K562 (cell line): ENCODE measurements around the gene XAB2. TPM values are rescaled to one million over a fixed set of nuclear protein-coding genes. Genes with fewer than 3 reads are reported as not detected.
A peak's percentile ranks its signal among the peaks of the same experiment; 100 is the strongest.

Experiments
- ATAC-seq: fragments of 200-7000 bp; cut with Tn5 transposase; 3 replicates; pipeline ENCODE4 v1.9.1; 2020; ENCODE audit warnings: moderate library complexity
- BruUV-seq: library from RNA; stranded (reverse); fragments of 400-500 nt; replicated peaks from 2 replicates; lab custom pipeline; 2021; lab: Mats Ljungman, UMichigan
- CTCF ChIA-PET: fragments of 300-600 bp; formaldehyde crosslinking; extraction: SDS; loops from one replicate; lab custom pipeline; 2021; ENCODE audit warnings: low intra/inter-chr PET ratio; lab: Yijun Ruan, JAX
- POLR2A ChIA-PET: fragments of 300-600, 350-650 bp; sonication (Branson Sonifier 250); formaldehyde crosslinking; extraction: SDS; loops from one replicate; lab custom pipeline; 2021; ENCODE audit warnings: antibody characterized with exemption, inconsistent platforms; lab: Yijun Ruan, JAX
- DNase-seq, 4 experiments: peaks; one replicate each; pipeline versions ENCODE4 v3.0.0 to v3.0.0-alpha.2; 2011 to 2018; ENCODE audit warnings: low spot score in 3 of 4, mixed read lengths in 3 of 4; ENCODE audit errors: extremely low read depth in 1 of 4
- FAIRE-seq: peaks from 2 replicates; lab custom pipeline; 2011; peaks lifted over from hg19 to GRCh38; lab: Jason Lieb, UNC
- H2AFZ ChIP-seq: 2 replicates; pipeline ENCODE4 v1.6.0; 2011; ENCODE audit warnings: low read depth, low read length, control low read depth, inconsistent platforms
- H3K27ac ChIP-seq: fragments of 200-600 bp; 3 replicates; pipeline ENCODE4 v1.8.0; 2011; ENCODE audit warnings: low read depth, mild to moderate bottlenecking, control low read depth, inconsistent platforms, low read length, moderate library complexity, mixed read lengths; ENCODE audit errors: extremely low read depth
- H3K27me3 ChIP-seq, 2 experiments: fragments of 300-600 bp in 1 of 2; 2 replicates in 1 of 2; 3 replicates in 1 of 2; pipeline versions ENCODE4 v1.6.0 to v1.8.0; 2011; ENCODE audit warnings: inconsistent platforms in 2 of 2, low read length in 2 of 2, mild to moderate bottlenecking in 1 of 2, mixed read lengths in 1 of 2, moderate library complexity in 1 of 2; ENCODE audit not compliant: control insufficient read depth in 2 of 2, insufficient read depth in 2 of 2
- H3K36me3 ChIP-seq: fragments of 300-600 bp; 3 replicates; pipeline ENCODE4 v1.8.0; 2011; ENCODE audit warnings: mild to moderate bottlenecking, low read length, inconsistent platforms; ENCODE audit not compliant: control insufficient read depth, insufficient read depth
- H3K4me1 ChIP-seq, 2 experiments: fragments of 200-600 bp in 1 of 2; replicated peaks in 1 of 2; 2 replicates in 1 of 2; 3 replicates in 1 of 2; pipeline versions ENCODE4 v1.5.1 to v1.8.0; 2011; ENCODE audit warnings: inconsistent platforms in 2 of 2, low read length in 2 of 2, mild to moderate bottlenecking in 1 of 2, mixed read lengths in 1 of 2, moderate library complexity in 1 of 2; ENCODE audit not compliant: control insufficient read depth in 2 of 2, insufficient read depth in 2 of 2
- H3K4me2 ChIP-seq: 2 replicates; pipeline ENCODE4 v1.6.1; 2011; ENCODE audit warnings: low read length, control low read depth, inconsistent platforms, mixed read lengths; ENCODE audit not compliant: insufficient read depth
- H3K4me3 ChIP-seq: fragments of 200-600 bp; sonication (generic), shearing (Covaris generic); 2 replicates; pipeline ENCODE4 v1.5.1; 2016; ENCODE audit warnings: control low read depth, inconsistent platforms
- H3K79me2 ChIP-seq: fragments of 200-600 bp; 3 replicates; pipeline ENCODE4 v1.8.0; 2011; ENCODE audit warnings: low read length, inconsistent platforms; ENCODE audit not compliant: control insufficient read depth, insufficient read depth
- H3K9ac ChIP-seq, 2 experiments: 2 replicates each; pipeline versions ENCODE4 v1.6.0 to v1.6.1; 2011; ENCODE audit warnings: low read depth in 2 of 2, low read length in 2 of 2, control low read depth in 1 of 2, inconsistent platforms in 1 of 2, mild to moderate bottlenecking in 1 of 2, mixed read lengths in 1 of 2; ENCODE audit not compliant: insufficient read depth in 1 of 2
- H3K9me1 ChIP-seq: one replicate; pipeline ENCODE4 v1.6.0; 2011; ENCODE audit warnings: inconsistent platforms, mild to moderate bottlenecking, low read length, moderate library complexity; ENCODE audit not compliant: control insufficient read depth, insufficient read depth
- H3K9me3 ChIP-seq: replicated peaks from 2 replicates; pipeline ENCODE4 v1.5.1; 2011; ENCODE audit warnings: low read depth, low read length, inconsistent platforms; ENCODE audit not compliant: control insufficient read depth, insufficient read depth
- H4K20me1 ChIP-seq: replicated peaks from 2 replicates; pipeline ENCODE4 v1.6.1; 2011; ENCODE audit warnings: low read length, inconsistent platforms, mixed read lengths; ENCODE audit not compliant: control insufficient read depth, insufficient read depth
- CBFA2T2 ChIP-seq: fragments of 450-650 bp; conservative IDR thresholded peaks from 2 replicates; pipeline ENCODE4 v1.6.1; 2017; ENCODE audit warnings: mild to moderate bottlenecking
- CBFA2T3 ChIP-seq: fragments of 450-650 bp; IDR thresholded peaks from 2 replicates; pipeline ENCODE4 v1.6.1; 2017
- ELF2 ChIP-seq: fragments of 250-450 bp; sonication (Bioruptor Pico); IDR thresholded peaks from 2 replicates; pipeline ENCODE4 v1.5.0; 2021; ENCODE audit warnings: mild to moderate bottlenecking
- FOXP1 ChIP-seq: sonication (generic); formaldehyde crosslinking; IDR thresholded peaks from 2 replicates; pipeline ENCODE4 v1.8.0; 2022; ENCODE audit warnings: mild to moderate bottlenecking, missing genetic modification reagents
- POLR2A ChIP-seq: fragments of 450-650 bp; conservative IDR thresholded peaks from 2 replicates; pipeline ENCODE4 v1.6.1; 2016
- POLR2AphosphoS5 ChIP-seq: IDR thresholded peaks from 2 replicates; pipeline ENCODE4 v1.6.1; 2011; ENCODE audit warnings: mild to moderate bottlenecking, low read depth, low read length, moderate library complexity; ENCODE audit not compliant: control insufficient read depth, insufficient read depth
- POLR2G ChIP-seq: fragments of 200-400 bp; formaldehyde crosslinking; IDR thresholded peaks from 2 replicates; pipeline ENCODE4 v1.6.1; 2017; ENCODE audit warnings: low read depth, mild to moderate bottlenecking, antibody characterized with exemption, low read length, moderate library complexity
- RBFOX2 ChIP-seq: fragments of 200-400 bp; formaldehyde crosslinking; IDR thresholded peaks from 2 replicates; pipeline ENCODE4 v1.6.1; 2017; ENCODE audit warnings: low read depth, mild to moderate bottlenecking, low read length, moderate library complexity
- SIRT6 ChIP-seq: IDR thresholded peaks from one replicate; pipeline ENCODE4 v1.6.1; 2012; ENCODE audit warnings: low read depth, mild to moderate bottlenecking, control low read depth, inconsistent platforms, low read length, moderate library complexity
- SPI1 ChIP-seq: IDR thresholded peaks from 2 replicates; pipeline ENCODE4 v1.6.1; 2011; ENCODE audit warnings: low read depth, low read length, control low read depth, borderline replicate concordance
- SRSF7 ChIP-seq: fragments of 200-400 bp; formaldehyde crosslinking; optimal IDR thresholded peaks from 2 replicates; pipeline ENCODE3; 2017; ENCODE audit warnings: mild to moderate bottlenecking, low read depth, low read length
- TCFL5 ChIP-seq: fragments of 250-450 bp; sonication (Bioruptor Pico); conservative IDR thresholded peaks from 2 replicates; pipeline ENCODE4 v1.6.1; 2021; ENCODE audit warnings: mild to moderate bottlenecking, moderate library complexity, matching md5 sums
- TEAD4 ChIP-seq, 2 experiments: sonication (generic) in 1 of 2; formaldehyde crosslinking in 1 of 2; IDR thresholded peaks; 2 replicates each; pipeline versions ENCODE4 v1.6.1 to v1.8.0; 2012 to 2022; ENCODE audit warnings: borderline replicate concordance in 1 of 2, inconsistent platforms in 1 of 2, low read length in 1 of 2, mild to moderate bottlenecking in 1 of 2, missing genetic modification reagents in 1 of 2
- WGBS: fragments of 100-300 bp; shearing (Covaris generic); methylation state at CpG from one replicate; pipeline ENCODE4 v1.1.6; 2016; ENCODE audit warnings: low coverage, mixed read lengths; ENCODE audit not compliant: insufficient coverage; ENCODE audit errors: missing lambda C conversion rate; 5-methylcytosine and 5-hydroxymethylcytosine counted together
- in situ Hi-C: fragments of 300-500 bp; cut with MboI; formaldehyde crosslinking; loops from 4 replicates; pipeline ENCODE4 v1.15.0; 2018; ENCODE audit warnings: inconsistent platforms, mixed read lengths
- intact Hi-C: fragments of 100-400 bp; cut with micrococcal nuclease; formaldehyde crosslinking; loops from 2 replicates; pipeline ENCODE4 v1.14.2; 2022
- polyA plus RNA-seq, 8 experiments: library from polyadenylated mRNA; depleted of rRNA in 4 of 8; stranded (reverse) in 5 of 8; unstranded in 3 of 8; fragments of >200 nt; fragmentation: Nextera tagmentation in 2 of 8; fragmentation: Illumina TruSeq in 1 of 8; extraction: Ambion mirVana in 2 of 8; extraction: Trizol in 1 of 8; gene quantifications; 2 replicates each; pipeline versions ENCODE4 v1.2.1 to v1.2.3, GENCODE V29; 2011 to 2014; ENCODE audit warnings: inconsistent platforms in 1 of 8, missing spikeins in 1 of 8
- total RNA-seq, 7 experiments: library from RNA; depleted of rRNA in 6 of 7; stranded (reverse); fragments of >200 nt in 6 of 7; fragmentation: Illumina TruSeq in 2 of 7; extraction: Trizol in 2 of 7; gene quantifications; 2 replicates each; pipeline versions ENCODE4 v1.2.1 to v1.2.3, GENCODE V29; 2011 to 2021; ENCODE audit warnings: low replicate concordance in 1 of 7
- TF ChIP-seq, protein P1 (sequence below), 2 experiments: fragments of 450-650 bp; IDR thresholded peaks; 2 replicates each; pipeline ENCODE4 v1.6.1; 2016
- TF ChIP-seq, protein P2 (sequence below): fragments of 450-650 bp; IDR thresholded peaks from 2 replicates; pipeline ENCODE4 v1.6.1; 2014; ENCODE audit warnings: low read depth, mild to moderate bottlenecking, moderate library complexity, borderline replicate concordance
- TF ChIP-seq, protein P3 (sequence below): fragments of 450-650 bp; formaldehyde crosslinking; IDR thresholded peaks from 2 replicates; pipeline ENCODE4 v1.4.0; 2020; ENCODE audit warnings: mild to moderate bottlenecking, mixed read lengths

XAB2 gene
- total and polyA plus RNA-seq, 9 of the 15 experiments (the other 6 are each of a cell fraction or from before 2014, with no cell fraction given), result 0.21 to 58.3 (median 20.0) TPM

DNA sequence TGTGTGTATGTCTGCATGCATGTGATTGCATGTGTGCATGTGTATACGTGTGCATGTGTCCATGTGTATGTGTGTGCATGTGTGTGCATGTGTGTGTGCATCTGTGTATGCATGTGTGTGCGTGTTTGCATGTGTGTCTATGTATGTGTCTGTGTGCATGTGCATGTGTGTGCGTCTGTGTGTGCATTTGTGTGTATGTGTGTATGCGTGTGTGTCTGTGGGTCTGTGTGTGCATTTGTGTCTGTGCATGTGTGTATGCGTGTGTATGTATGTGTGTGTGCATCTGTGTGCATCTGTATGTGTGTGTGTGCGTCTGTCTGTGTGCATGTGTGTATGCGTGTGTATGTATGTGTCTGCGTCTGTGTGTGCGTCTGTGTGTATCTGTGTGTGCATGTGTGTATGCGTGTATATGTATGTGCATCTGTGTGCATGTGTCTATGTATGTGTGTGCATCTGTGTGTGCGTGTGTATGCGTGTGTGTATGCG is 10.6 kb upstream of the XAB2 start (continued):
- TF ChIP-seq SIRT6 (no peak), SPI1 (no peak), POLR2A (peak; percentile 67)
- TF ChIP-seq, protein P1, sequence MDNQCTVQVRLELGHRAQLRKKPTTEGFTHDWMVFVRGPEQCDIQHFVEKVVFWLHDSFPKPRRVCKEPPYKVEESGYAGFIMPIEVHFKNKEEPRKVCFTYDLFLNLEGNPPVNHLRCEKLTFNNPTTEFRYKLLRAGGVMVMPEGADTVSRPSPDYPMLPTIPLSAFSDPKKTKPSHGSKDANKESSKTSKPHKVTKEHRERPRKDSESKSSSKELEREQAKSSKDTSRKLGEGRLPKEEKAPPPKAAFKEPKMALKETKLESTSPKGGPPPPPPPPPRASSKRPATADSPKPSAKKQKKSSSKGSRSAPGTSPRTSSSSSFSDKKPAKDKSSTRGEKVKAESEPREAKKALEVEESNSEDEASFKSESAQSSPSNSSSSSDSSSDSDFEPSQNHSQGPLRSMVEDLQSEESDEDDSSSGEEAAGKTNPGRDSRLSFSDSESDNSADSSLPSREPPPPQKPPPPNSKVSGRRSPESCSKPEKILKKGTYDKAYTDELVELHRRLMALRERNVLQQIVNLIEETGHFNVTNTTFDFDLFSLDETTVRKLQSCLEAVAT (IDR thresholded peaks at IDR 0.05), result peak in 1 of 2 experiments; percentile 17; a peak in 1 of 4 replicates

DNA sequence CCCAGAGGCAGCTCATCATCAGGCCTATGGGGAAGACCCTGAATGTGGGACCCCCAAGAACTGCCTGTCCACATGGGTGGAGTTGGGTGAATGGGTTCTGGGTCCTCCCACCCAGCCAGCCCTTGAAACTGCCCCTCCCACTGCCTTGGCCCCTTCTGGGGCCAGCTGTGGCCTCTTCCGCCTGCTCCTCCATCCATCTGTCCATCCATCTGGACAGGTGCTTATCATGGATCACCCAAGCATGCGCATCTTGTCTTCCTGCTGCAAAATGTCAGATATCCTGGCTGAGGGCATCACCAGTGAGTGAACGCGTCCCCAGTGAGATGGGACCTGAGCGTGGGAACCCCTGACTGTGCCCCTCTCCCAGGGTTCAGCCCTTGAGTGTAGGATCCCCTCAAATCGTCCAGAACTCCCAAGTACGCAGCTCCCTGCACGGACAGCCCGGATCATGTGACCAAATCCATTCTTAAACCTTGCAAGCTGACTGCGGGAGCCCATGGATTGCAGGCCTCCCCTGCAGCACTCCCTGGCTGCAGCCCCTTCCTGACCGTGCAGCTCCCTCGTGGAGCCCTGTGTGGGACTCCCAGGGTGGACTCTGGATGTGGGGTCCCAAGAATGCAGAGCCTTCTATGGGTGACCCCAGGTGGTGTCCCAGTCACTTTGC is 9.6 kb upstream of the XAB2 start:
- in situ Hi-C loops (no loop called here), intact Hi-C loops (no loop called here)
- no peak for FAIRE-seq
- Histone ChIP-seq H3K9ac (peak overlapping the region in 1 of 2 experiments; percentile 43; a peak in 2 of 4 replicates), H3K36me3 (peaks cover 48% of the 10 kb centered on the region; the same call in 2 of the 3 replicates)
- 0 out of 2 replicates have a peak, but pooled peaks have one; percentile 49 for TF ChIP-seq CBFA2T2
- TF ChIP-seq POLR2G, result peak; percentile 29; the same call in 1 of the 2 replicates
- TF ChIP-seq POLR2AphosphoS5, result 0 out of 2 replicates have a peak, but pooled peaks have one; percentile 17
- peak; percentile 35; the same call in 1 of the 2 replicates for TF ChIP-seq RBFOX2
- TF ChIP-seq, protein P2, sequence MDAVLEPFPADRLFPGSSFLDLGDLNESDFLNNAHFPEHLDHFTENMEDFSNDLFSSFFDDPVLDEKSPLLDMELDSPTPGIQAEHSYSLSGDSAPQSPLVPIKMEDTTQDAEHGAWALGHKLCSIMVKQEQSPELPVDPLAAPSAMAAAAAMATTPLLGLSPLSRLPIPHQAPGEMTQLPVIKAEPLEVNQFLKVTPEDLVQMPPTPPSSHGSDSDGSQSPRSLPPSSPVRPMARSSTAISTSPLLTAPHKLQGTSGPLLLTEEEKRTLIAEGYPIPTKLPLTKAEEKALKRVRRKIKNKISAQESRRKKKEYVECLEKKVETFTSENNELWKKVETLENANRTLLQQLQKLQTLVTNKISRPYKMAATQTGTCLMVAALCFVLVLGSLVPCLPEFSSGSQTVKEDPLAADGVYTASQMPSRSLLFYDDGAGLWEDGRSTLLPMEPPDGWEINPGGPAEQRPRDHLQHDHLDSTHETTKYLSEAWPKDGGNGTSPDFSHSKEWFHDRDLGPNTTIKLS, result no peak
- TF ChIP-seq, protein P3, sequence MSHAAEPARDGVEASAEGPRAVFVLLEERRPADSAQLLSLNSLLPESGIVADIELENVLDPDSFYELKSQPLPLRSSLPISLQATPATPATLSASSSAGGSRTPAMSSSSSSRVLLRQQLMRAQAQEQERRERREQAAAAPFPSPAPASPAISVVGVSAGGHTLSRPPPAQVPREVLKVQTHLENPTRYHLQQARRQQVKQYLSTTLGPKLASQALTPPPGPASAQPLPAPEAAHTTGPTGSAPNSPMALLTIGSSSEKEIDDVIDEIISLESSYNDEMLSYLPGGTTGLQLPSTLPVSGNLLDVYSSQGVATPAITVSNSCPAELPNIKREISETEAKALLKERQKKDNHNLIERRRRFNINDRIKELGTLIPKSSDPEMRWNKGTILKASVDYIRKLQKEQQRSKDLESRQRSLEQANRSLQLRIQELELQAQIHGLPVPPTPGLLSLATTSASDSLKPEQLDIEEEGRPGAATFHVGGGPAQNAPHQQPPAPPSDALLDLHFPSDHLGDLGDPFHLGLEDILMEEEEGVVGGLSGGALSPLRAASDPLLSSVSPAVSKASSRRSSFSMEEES (CRISPR knock-in tag), result peak; percentile 29
- no peak for TF ChIP-seq SRSF7
- TF ChIP-seq ELF2 (CRISPR knock-in tag), result no peak
- no peak for TF ChIP-seq TCFL5 (CRISPR knock-in tag)
- no peak for TF ChIP-seq FOXP1
- TF ChIP-seq CBFA2T3, result peak; percentile 63
- peak; percentile 49 for TF ChIP-seq TEAD4 (IDR thresholded peaks at IDR 0.05; ENCODE audit: low read length)
- TF ChIP-seq TEAD4 (CRISPR knock-in tag; IDR thresholded peaks at IDR 0.05; ENCODE audit: borderline replicate concordance), result no peak
- TF ChIP-seq, all 486 proteins: peak for 7
- DNase-seq (no peak), ATAC-seq (no peak)
- H3K4me1 ChIP-seq, result peaks cover 15 to 62% of the 10 kb centered on the region in 2 experiments; a peak in 4 of 5 replicates
- H3K4me3 ChIP-seq, result no peak overlapping the region
- ChIA-PET CTCF (no interaction called here), POLR2A (interaction anchor here (1.6 to 2.0 kb wide), 3 partner anchors 10 to 71 kb away, joined by 6 to 18 read pairs (median 7); no protein-coding TSS in a partner anchor)
- peaks cover 40% of the 10 kb centered on the region for H3K79me2 ChIP-seq
- no peak overlapping the region for H2AFZ ChIP-seq
- BruUV-seq, result no TSS peak
- H3K9me3 ChIP-seq, result peaks cover 6% of the 10 kb centered on the region; the same call in 1 of the 2 replicates
- H4K20me1 ChIP-seq, result peaks cover 21% of the 10 kb centered on the region
- no peak overlapping the region for H3K27ac ChIP-seq
- no peaks in the 10 kb centered on the region for H3K9me1 ChIP-seq
- H3K27me3 ChIP-seq, result no peaks in the 10 kb centered on the region; a peak in 1 of 5 replicates
- WGBS, result 80% methylated on average over 10 of the region's 12 CpGs
- no peak overlapping the region for H3K4me2 ChIP-seq
